ENCODE results near the gene EPS15.
"Not testable (repeated sequence)": the region's sequence is repeated elsewhere in the genome, so short reads cannot be mapped to it uniquely, and the experiment has no call there.

Gene EPS15

GRCh38 chr1:51491166-51491981 is 27.7 kb downstream of the EPS15 start:
- TF ChIP-seq, protein P1, sequence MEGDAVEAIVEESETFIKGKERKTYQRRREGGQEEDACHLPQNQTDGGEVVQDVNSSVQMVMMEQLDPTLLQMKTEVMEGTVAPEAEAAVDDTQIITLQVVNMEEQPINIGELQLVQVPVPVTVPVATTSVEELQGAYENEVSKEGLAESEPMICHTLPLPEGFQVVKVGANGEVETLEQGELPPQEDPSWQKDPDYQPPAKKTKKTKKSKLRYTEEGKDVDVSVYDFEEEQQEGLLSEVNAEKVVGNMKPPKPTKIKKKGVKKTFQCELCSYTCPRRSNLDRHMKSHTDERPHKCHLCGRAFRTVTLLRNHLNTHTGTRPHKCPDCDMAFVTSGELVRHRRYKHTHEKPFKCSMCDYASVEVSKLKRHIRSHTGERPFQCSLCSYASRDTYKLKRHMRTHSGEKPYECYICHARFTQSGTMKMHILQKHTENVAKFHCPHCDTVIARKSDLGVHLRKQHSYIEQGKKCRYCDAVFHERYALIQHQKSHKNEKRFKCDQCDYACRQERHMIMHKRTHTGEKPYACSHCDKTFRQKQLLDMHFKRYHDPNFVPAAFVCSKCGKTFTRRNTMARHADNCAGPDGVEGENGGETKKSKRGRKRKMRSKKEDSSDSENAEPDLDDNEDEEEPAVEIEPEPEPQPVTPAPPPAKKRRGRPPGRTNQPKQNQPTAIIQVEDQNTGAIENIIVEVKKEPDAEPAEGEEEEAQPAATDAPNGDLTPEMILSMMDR (IDR thresholded peaks at IDR 0.05; ENCODE audit: control insufficient read depth, extremely low read depth, insufficient read depth), result no peak
- no peak for DNase-seq (ENCODE audit: low read depth)
- no peak overlapping the region for H3K4me3 ChIP-seq (ENCODE audit: low read depth, low read length)

- TF ChIP-seq, protein P1 (IDR thresholded peaks at IDR 0.05; ENCODE audit: control insufficient read depth, extremely low read depth, insufficient read depth), result no peak
- no peak for DNase-seq (ENCODE audit: low read depth)
- no peak overlapping the region for H3K4me3 ChIP-seq (ENCODE audit: low read depth, low read length)
These were observed 29.6 kb downstream of the EPS15 start for GRCh38 chr1:51489472-51489871.

- DNase-seq (ENCODE audit: low read depth), result no peak
- no peak overlapping the region for H3K4me3 ChIP-seq (ENCODE audit: low read depth, low read length)
- TF ChIP-seq, protein P1 (IDR thresholded peaks at IDR 0.05; ENCODE audit: control insufficient read depth, extremely low read depth, insufficient read depth), result no peak
These were observed 30.6 kb downstream of the EPS15 start for GRCh38 chr1:51488372-51489050.

- H3K4me3 ChIP-seq (ENCODE audit: low read depth, low read length), result no peak overlapping the region
- TF ChIP-seq, protein P1 (IDR thresholded peaks at IDR 0.05; ENCODE audit: control insufficient read depth, extremely low read depth, insufficient read depth), result no peak
- no peak for DNase-seq (ENCODE audit: low read depth)
These were observed 31.4 kb downstream of the EPS15 start for GRCh38 chr1:51487628-51488027.

- DNase-seq (ENCODE audit: low read depth), result no peak
- TF ChIP-seq, protein P1 (IDR thresholded peaks at IDR 0.05; ENCODE audit: control insufficient read depth, extremely low read depth, insufficient read depth), result no peak
- H3K4me3 ChIP-seq (ENCODE audit: low read depth, low read length), result no peak overlapping the region
These were observed 34.5 kb downstream of the EPS15 start for GRCh38 chr1:51484591-51484990.

DNA sequence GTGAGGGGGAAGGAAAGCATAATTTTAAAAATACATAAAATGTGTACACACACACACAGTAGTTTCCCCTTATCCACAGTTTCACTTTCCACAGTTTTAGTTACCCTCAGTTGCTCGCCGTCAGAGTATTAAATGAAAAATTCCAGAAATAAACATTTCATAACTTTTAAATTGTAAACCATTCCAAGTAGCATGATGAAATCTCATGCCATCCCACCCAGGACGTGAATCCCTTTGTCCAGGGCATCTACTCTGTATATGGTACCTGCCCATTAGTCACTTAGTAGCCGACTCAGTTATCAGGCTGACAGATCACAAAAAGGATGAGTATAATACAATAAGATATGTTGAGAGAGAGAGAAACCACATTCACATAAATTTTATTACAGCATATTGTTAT is 36.2 kb downstream of the EPS15 start:
- H3K4me3 ChIP-seq (ENCODE audit: low read depth, low read length), result no peak overlapping the region
- no peak for DNase-seq (ENCODE audit: low read depth)
- TF ChIP-seq, protein P1 (IDR thresholded peaks at IDR 0.05; ENCODE audit: control insufficient read depth, extremely low read depth, insufficient read depth), result no peak

GRCh38 chr1:51474832-51475620 is 44.0 kb downstream of the EPS15 start:
- DNase-seq (ENCODE audit: low read depth); H3K4me3 ChIP-seq (ENCODE audit: low read depth, low read length): not testable (repeated sequence)
